Measurements from ENCODE around the gene CCDC148.

DNA sequence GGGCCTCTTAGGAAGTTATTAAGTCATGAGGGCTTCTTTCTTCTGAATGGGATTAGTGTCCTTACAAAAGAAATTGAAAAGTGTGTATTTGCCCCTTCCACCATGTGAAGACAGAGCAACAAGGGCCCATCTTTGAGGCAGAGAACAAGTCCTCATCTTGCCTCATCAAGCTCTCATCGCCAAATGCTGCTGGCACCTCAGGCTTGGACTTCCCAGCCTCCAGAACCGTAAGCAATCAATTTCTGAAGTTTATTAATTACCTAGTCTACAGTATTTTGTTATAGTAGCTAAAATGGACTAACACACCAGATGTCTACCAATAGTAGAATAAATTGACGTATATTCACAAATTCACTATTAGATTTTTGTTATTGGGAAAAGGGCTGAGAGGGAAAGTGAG lies 74.6 kb downstream of the CCDC148 start:
- no peak for TF ChIP-seq CTCF (IDR thresholded peaks at IDR 0.05)
- TF ChIP-seq POLR2A (IDR thresholded peaks at IDR 0.05), result no peak
